ENCODE data around the gene CNKSR2. TPM values are rescaled to one million over a fixed set of nuclear protein-coding genes. Genes with fewer than 3 reads are reported as not detected.

The CNKSR2 gene
- total RNA-seq, 2 donors from 2014 or later = 0.24 to 0.32 TPM

DNA sequence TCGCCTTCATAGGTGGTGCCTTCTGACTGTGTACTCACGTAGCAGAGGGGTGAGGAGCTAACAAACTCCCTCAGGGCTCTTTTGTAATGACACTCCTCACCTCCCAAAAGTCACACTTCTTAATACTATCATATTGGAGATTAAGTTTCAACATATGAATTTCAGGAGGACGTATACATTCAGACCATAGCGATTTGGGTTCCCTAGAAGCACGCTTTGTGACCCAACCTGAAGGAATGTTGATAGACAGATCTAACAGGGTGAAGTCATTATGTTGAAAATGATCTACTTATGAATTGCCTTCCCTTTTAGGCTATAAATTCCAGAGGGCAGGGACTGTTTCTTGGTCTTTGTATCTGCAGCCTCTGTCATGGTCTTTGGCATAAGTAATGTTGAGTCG, 287.1 kb downstream of the CNKSR2 start:
- Histone ChIP-seq H3K27me3 (peaks cover 7% of the 10 kb centered on the region), H3K27ac (no peak overlapping the region), H3K4me1 (no peaks in the 10 kb centered on the region), H3K4me3 (no peak overlapping the region), H3K9ac (ENCODE audit: low read depth in 2 of 2, low read length in 2 of 2) (no peak overlapping the region), H3K9me3 (no peaks in the 10 kb centered on the region), H3K36me3 (no peaks in the 10 kb centered on the region)
- intact Hi-C loops (cut with DNase I) = no loop called here
- TF ChIP-seq, protein P1, sequence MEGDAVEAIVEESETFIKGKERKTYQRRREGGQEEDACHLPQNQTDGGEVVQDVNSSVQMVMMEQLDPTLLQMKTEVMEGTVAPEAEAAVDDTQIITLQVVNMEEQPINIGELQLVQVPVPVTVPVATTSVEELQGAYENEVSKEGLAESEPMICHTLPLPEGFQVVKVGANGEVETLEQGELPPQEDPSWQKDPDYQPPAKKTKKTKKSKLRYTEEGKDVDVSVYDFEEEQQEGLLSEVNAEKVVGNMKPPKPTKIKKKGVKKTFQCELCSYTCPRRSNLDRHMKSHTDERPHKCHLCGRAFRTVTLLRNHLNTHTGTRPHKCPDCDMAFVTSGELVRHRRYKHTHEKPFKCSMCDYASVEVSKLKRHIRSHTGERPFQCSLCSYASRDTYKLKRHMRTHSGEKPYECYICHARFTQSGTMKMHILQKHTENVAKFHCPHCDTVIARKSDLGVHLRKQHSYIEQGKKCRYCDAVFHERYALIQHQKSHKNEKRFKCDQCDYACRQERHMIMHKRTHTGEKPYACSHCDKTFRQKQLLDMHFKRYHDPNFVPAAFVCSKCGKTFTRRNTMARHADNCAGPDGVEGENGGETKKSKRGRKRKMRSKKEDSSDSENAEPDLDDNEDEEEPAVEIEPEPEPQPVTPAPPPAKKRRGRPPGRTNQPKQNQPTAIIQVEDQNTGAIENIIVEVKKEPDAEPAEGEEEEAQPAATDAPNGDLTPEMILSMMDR (IDR thresholded peaks at IDR 0.05) = no peak
- no peak for DNase-seq

DNA sequence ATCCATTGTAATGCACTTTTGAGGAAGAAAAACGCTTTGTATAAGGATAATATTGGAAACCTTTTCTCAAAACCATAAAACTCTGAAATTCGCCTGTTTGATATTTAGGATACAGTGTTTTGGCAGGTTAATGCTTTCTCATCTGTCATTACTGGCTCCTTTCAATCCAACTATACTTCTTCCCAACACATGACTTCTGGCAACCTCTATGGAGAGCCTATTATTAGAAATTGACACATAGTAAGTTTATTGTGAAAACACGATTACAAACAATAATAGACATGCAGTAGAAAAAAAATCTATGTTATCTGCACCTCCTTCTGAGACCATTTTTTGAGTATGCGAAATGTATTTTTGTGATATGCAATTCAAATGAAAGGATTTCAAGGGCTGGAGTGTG, 288.5 kb downstream of the CNKSR2 start:
- DNase-seq = no peak
- no peaks in the 10 kb centered on the region for H3K4me1 ChIP-seq
- no peaks in the 10 kb centered on the region for H3K27me3 ChIP-seq
- H3K9ac ChIP-seq (ENCODE audit: low read depth in 2 of 2, low read length in 2 of 2) = no peak overlapping the region
- H3K27ac ChIP-seq = no peak overlapping the region
- no peaks in the 10 kb centered on the region for H3K36me3 ChIP-seq
- TF ChIP-seq, protein P1 (IDR thresholded peaks at IDR 0.05) = no peak
- H3K9me3 ChIP-seq = no peaks in the 10 kb centered on the region
- H3K4me3 ChIP-seq = no peak overlapping the region
- intact Hi-C loops (cut with DNase I) = no loop called here

DNA sequence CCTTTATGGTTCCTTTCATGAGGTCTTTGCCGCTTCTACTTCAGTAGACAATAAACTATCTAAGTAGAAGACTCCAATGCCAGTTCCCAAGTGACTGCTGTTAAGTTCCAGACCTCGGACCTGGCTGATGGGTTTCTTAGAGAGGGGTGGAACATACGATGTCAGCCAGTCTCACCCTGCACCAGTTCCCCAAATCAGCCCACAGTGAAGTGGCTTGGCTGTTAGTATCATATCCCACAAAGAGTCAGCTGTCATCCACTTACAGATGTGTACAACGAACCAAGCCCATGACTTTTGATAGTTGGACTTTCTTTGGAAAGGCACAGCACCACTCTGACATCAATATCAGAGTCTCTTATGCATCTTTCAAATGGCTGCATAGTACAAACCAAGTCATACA, 292.0 kb downstream of the CNKSR2 start:
- H3K9me3 ChIP-seq = no peaks in the 10 kb centered on the region
- no peak overlapping the region for H3K27ac ChIP-seq
- no peaks in the 10 kb centered on the region for H3K4me1 ChIP-seq
- no peaks in the 10 kb centered on the region for H3K27me3 ChIP-seq
- no peaks in the 10 kb centered on the region for H3K36me3 ChIP-seq
- H3K9ac ChIP-seq (ENCODE audit: low read depth in 2 of 2, low read length in 2 of 2) = no peak overlapping the region
- DNase-seq = no peak
- intact Hi-C loops (cut with DNase I) = no loop called here
- TF ChIP-seq, protein P1 (IDR thresholded peaks at IDR 0.05) = no peak
- H3K4me3 ChIP-seq = no peak overlapping the region

DNA sequence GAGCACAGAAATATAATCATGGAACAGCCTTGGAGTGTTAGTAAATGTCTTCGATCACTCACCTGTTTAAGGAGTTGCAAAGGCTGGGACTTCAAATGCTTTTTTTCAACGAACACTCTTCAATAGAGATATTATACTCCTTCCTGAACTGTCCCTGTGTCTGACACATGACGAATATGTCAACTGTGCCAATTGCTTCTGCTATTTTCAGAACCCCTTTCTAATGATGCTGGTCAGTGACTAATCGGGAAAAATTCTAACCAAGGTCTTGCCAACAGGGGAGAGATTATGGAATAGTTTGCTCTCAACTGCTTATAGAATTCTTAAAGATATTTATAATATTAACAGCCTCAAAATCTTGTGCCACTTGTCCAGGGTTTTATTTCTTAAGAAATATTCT, 292.5 kb downstream of the CNKSR2 start:
- H3K27ac ChIP-seq = no peak overlapping the region

DNA sequence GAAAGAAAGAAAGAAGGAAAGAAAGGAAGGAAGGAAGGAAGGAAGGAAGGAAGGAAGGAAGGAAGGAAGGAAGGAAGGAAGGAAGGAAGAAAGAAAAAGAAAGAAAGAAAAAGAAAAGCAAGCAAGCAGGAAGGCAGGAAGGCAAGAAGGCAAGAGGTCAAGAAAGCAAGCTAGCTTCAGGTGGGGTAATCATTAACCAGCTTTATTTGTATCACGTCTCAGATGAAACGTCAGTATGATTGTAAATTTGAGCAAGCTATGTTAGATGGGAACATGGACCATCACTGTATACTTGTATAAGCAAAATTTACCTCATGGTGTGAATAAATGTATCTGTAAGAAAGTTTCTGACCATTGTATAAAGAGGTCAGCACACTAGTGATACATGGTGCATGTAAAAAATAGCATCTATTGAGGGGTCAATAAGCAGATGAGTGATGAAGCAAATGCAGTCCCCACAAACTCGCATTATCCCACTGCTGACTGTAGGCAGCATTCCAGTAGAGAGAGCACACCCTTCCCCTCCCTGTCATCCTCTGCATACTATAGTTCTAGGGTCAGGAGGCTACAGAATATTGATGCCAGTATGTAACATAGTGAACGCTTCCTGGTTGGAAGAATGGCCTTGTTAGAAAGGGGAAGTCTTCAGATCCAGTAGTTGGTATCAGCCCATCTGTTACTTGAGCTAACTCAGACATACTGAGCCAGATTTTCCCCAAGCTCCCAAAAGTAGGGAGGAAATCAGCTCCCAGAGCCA, 300.4 kb downstream of the CNKSR2 start:
- DNase-seq = no peak
- H3K27ac ChIP-seq = no peak overlapping the region
- H3K4me1 ChIP-seq = no peaks in the 10 kb centered on the region
- TF ChIP-seq, protein P1 (IDR thresholded peaks at IDR 0.05) = no peak
- H3K27me3 ChIP-seq = no peaks in the 10 kb centered on the region
- H3K4me3 ChIP-seq = no peak overlapping the region
- intact Hi-C loops (cut with DNase I) = no loop called here
- no peak overlapping the region for H3K9ac ChIP-seq (ENCODE audit: low read depth in 2 of 2, low read length in 2 of 2)
- no peaks in the 10 kb centered on the region for H3K9me3 ChIP-seq
- H3K36me3 ChIP-seq = no peaks in the 10 kb centered on the region

More for the DNA sequence above, 292.5 kb downstream of the CNKSR2 start:
- DNase-seq = no peak
- H3K4me3 ChIP-seq = no peak overlapping the region
- no peak overlapping the region for H3K9ac ChIP-seq (ENCODE audit: low read depth in 2 of 2, low read length in 2 of 2)
- intact Hi-C loops (cut with DNase I) = no loop called here
- no peaks in the 10 kb centered on the region for H3K4me1 ChIP-seq
- H3K36me3 ChIP-seq = no peaks in the 10 kb centered on the region
- TF ChIP-seq, protein P1 (IDR thresholded peaks at IDR 0.05) = no peak
- H3K9me3 ChIP-seq = no peaks in the 10 kb centered on the region
- no peaks in the 10 kb centered on the region for H3K27me3 ChIP-seq
